ENCODE data around the gene ASTN2. TPM values are rescaled to one million over a fixed set of nuclear protein-coding genes. Genes with fewer than 3 reads are reported as not detected.

ASTN2 gene
- total RNA-seq, 4 donors from 2014 or later = 0.94 to 5.6 (median 3.7) TPM

DNA sequence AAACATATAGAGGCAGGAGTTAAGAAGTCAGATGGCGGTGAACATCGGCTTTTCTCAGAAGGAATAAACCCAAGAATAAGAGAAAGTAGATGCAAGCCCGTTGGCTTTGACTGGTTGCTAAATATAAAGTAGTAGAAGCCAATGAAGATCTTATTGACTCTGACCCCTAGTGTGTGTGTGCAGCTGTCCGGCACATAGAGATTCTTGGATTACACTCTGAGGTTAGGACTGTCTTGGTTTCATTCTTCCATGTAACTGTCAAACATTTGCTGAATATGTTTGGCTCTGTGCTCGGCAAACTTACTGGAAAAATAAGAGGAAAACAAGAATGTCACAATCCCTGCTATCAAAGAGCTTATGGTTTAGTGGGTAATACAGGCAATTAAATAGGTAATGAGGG lies 54.9 kb downstream of the ASTN2 start:
- H3K36me3 ChIP-seq = no peaks in the 10 kb centered on the region
- H3K4me3 ChIP-seq (replicated peaks in 1 of 3) = no peak overlapping the region
- H3K27me3 ChIP-seq = no peaks in the 10 kb centered on the region
- no peaks in the 10 kb centered on the region for H3K9me3 ChIP-seq
- no peak for DNase-seq
- TF ChIP-seq, protein P1, sequence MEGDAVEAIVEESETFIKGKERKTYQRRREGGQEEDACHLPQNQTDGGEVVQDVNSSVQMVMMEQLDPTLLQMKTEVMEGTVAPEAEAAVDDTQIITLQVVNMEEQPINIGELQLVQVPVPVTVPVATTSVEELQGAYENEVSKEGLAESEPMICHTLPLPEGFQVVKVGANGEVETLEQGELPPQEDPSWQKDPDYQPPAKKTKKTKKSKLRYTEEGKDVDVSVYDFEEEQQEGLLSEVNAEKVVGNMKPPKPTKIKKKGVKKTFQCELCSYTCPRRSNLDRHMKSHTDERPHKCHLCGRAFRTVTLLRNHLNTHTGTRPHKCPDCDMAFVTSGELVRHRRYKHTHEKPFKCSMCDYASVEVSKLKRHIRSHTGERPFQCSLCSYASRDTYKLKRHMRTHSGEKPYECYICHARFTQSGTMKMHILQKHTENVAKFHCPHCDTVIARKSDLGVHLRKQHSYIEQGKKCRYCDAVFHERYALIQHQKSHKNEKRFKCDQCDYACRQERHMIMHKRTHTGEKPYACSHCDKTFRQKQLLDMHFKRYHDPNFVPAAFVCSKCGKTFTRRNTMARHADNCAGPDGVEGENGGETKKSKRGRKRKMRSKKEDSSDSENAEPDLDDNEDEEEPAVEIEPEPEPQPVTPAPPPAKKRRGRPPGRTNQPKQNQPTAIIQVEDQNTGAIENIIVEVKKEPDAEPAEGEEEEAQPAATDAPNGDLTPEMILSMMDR (IDR thresholded peaks at IDR 0.05) = no peak
- no peak for TF ChIP-seq POLR2A (IDR thresholded peaks at IDR 0.05)
- H3K4me1 ChIP-seq = no peaks in the 10 kb centered on the region
- intact Hi-C loops (cut with DNase I) = no loop called here
- WGBS, 2 donors = 85 to 87% methylated on average over 5 of the region's 5 CpGs
- no peak overlapping the region for H3K27ac ChIP-seq

DNA sequence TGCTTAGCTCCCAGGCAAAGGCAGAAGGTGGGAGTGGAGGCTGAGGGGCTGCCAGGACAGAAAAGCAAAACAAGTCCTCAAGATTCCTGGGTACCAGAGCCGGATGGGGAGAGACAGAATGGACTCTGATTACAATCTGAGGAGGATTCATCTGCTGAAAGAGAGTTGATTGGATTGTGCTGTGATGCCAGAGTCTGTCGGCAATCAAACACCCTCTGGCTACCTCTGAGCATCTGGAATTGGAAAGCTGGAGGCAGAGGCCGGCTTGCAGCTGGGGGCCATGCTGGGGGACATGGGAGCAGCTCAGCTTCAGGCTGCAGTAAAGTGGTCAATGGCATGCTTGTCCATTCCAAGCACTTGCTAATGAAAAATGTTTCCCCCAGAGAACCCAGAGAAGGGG lies 59.3 kb downstream of the ASTN2 start:
- intact Hi-C loops (cut with DNase I) = no loop called here
- TF ChIP-seq POLR2A (IDR thresholded peaks at IDR 0.05) = no peak
- TF ChIP-seq, protein P1 (IDR thresholded peaks at IDR 0.05) = no peak

DNA sequence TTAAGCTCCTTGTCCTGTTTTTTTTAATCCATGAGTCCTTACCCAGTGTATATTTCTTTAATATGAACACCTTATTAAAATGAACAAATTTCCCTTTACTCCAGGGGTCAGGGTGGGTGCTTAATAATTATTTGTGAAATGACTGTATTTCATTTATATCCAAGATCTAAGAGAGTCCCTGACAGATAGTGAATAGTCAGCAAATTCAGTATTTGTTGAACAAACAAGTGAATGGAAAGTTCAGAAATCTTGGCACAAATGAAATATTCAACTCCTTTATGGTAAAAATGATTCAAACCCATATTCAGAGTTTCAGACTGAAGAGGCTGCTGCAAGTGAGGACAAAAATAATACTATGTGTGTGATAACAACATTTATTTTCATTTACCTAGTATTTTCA lies 59.9 kb downstream of the ASTN2 start:
- Histone ChIP-seq H3K27me3 (no peaks in the 10 kb centered on the region), H3K36me3 (no peaks in the 10 kb centered on the region), H3K4me3 (replicated peaks in 1 of 3) (no peak overlapping the region), H3K4me1 (no peaks in the 10 kb centered on the region), H3K9me3 (no peaks in the 10 kb centered on the region), H3K27ac (no peak overlapping the region)
- TF ChIP-seq POLR2A (IDR thresholded peaks at IDR 0.05) = no peak
- TF ChIP-seq, protein P1 (IDR thresholded peaks at IDR 0.05) = no peak
- intact Hi-C loops (cut with DNase I) = no loop called here
- DNase-seq = no peak

More for the DNA sequence above, 59.3 kb downstream of the ASTN2 start:
- Histone ChIP-seq H3K4me1 (no peaks in the 10 kb centered on the region), H3K36me3 (no peaks in the 10 kb centered on the region), H3K27ac (no peak overlapping the region), H3K4me3 (replicated peaks in 1 of 3) (no peak overlapping the region), H3K9me3 (no peaks in the 10 kb centered on the region), H3K27me3 (no peaks in the 10 kb centered on the region)
- no peak for DNase-seq
- 46 to 47% methylated on average over 3 of the region's 3 CpGs for WGBS, 2 donors

DNA sequence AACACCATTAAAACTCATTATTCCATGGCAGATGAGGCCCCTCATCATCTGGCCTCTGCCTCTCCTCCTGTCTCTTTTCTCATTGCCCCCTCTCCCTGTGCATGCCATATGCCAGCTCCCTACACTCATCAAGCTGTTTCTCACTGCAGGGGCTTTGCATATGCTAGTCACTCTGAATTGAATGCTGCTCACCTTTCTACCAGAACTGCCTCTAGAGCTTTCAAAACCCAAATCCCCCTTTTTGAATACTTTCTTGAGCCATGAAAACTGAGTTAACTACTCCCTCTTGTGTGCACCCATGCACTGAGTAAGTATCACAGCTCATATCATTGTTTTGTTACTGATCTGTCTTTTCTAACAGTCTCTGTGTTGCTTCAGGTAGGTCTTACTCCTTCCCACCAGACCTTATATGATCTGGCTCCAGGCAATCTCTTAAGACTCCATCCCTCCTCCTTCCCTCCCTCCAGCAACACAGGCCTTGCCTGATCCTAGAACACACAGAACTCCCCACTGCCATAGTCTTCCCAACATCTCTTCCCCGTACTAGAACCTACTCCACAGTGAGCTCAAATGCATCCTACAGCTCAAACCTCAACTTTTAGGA lies 60.5 kb downstream of the ASTN2 start:
- no peaks in the 10 kb centered on the region for H3K9me3 ChIP-seq
- H3K4me1 ChIP-seq = no peaks in the 10 kb centered on the region
- WGBS, 2 donors = 76 to 87% methylated on average over 1 of the region's 1 CpG
- H3K27ac ChIP-seq = no peak overlapping the region
- intact Hi-C loops (cut with DNase I) = no loop called here
- no peaks in the 10 kb centered on the region for H3K27me3 ChIP-seq
- no peak overlapping the region for H3K4me3 ChIP-seq (replicated peaks in 1 of 3)
- no peak for DNase-seq
- H3K36me3 ChIP-seq = no peaks in the 10 kb centered on the region
- TF ChIP-seq, protein P1 (IDR thresholded peaks at IDR 0.05) = no peak
- TF ChIP-seq POLR2A (IDR thresholded peaks at IDR 0.05) = no peak

DNA sequence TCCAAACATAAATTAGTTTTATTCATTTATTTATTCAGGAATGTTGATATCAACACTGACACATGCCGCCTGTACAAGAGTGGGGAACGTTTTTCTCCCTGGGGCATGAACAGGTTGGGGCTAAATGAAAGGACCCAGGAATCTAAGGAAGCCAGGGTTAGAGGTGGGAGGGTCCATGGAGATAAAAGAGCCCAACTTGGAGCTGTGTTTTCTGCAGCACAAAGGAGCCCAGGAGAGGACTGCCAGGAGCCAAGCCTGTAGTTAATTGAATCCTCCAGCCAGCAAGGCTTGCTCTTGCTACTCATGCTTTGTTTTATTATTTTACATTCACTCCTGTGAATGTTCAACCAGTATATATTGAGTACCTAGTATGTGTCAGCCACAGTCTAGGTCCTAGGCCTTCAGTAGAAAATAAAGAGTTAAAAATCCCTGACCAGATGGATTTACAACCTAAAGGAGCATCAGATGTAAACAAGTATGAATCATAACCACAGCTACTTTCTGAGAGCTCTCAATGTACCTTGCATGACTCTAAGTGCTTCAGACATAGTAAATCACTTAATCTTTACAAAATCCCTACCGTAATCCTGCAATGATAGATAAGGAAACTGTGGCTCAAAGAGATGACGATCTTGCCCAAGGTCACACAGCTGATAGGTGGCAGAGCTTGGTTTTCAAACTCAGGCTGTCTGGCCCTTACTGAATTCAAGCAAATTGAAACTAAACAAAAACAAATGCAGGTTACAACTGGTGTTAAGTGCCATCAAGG lies 69.8 kb downstream of the ASTN2 start:
- no peaks in the 10 kb centered on the region for H3K27me3 ChIP-seq
- H3K36me3 ChIP-seq = no peaks in the 10 kb centered on the region
- H3K4me1 ChIP-seq = no peaks in the 10 kb centered on the region
- DNase-seq = no peak
- no peaks in the 10 kb centered on the region for H3K9me3 ChIP-seq
- no peak overlapping the region for H3K4me3 ChIP-seq (replicated peaks in 1 of 3)
- no peak overlapping the region for H3K27ac ChIP-seq
- intact Hi-C loops (cut with DNase I) = no loop called here
- WGBS, 2 donors = 50 to 58% methylated on average over 4 of the region's 4 CpGs
- TF ChIP-seq POLR2A (IDR thresholded peaks at IDR 0.05) = no peak
- TF ChIP-seq, protein P1 (IDR thresholded peaks at IDR 0.05) = no peak

All from thyroid gland (tissue), 4 donors.